Peyer's patch (tissue), 4 donors: ENCODE data around the gene GUCD1. TPM values are rescaled to one million over a fixed set of nuclear protein-coding genes. Genes with fewer than 3 reads are reported as not detected.

Source experiments
- DNase-seq, 3 donors: peaks; one replicate each; pipeline ENCODE4 v3.0.0-alpha.2; 2017 to 2019
- H3K27ac ChIP-seq, 4 donors: fragments of 200-600 bp; sonication (generic); one replicate each; pipeline ENCODE4 v1.5.1; 2016 to 2019
- H3K27me3 ChIP-seq, 2 donors: fragments of 200-600 bp; sonication (generic); one replicate each; pipeline ENCODE4 v1.5.1; 2019
- H3K36me3 ChIP-seq, 3 donors: fragments of 200-600 bp; sonication (generic); one replicate each; pipeline ENCODE4 v1.5.1; 2016 to 2019
- H3K4me1 ChIP-seq, 4 donors: fragments of 200-600 bp; sonication (generic); one replicate each; pipeline ENCODE4 v1.5.1; 2016 to 2019
- H3K4me3 ChIP-seq, 4 donors: fragments of 200-600 bp; sonication (generic); 1 replicate in 3 of 4; 2 replicates in 1 of 4; pipeline ENCODE4 v1.5.1; 2016 to 2019; ENCODE audit warnings: mild to moderate bottlenecking in 1 of 4
- H3K9me3 ChIP-seq, 4 donors: fragments of 200-600 bp; sonication (generic); one replicate each; pipeline ENCODE4 v1.5.1; 2016 to 2019; ENCODE audit warnings: mild to moderate bottlenecking in 1 of 4
- CTCF ChIP-seq, 6 experiments: fragments of 450-650 bp in 4 of 6; fragments of 200-600 bp in 2 of 6; sonication (generic) in 1 of 6; IDR thresholded peaks; one replicate each; pipeline ENCODE4 v1.5.1; 2017 to 2019; ENCODE audit warnings: antibody characterized with exemption in 6 of 6, mild to moderate bottlenecking in 3 of 6, moderate library complexity in 1 of 6
- POLR2A ChIP-seq, 2 donors: fragments of 450-650 bp; IDR thresholded peaks; one replicate each; pipeline ENCODE4 v1.5.1; 2017; ENCODE audit warnings: antibody characterized with exemption in 2 of 2, mild to moderate bottlenecking in 2 of 2, moderate library complexity in 2 of 2
- total RNA-seq, 4 donors: library from RNA; depleted of rRNA; stranded (reverse); fragments of >200 nt; gene quantifications; one replicate each; pipeline ENCODE4 v1.1.0, GENCODE V29; 2016

Gene GUCD1
- total RNA-seq, 4 donors from 2014 or later: 167 to 585 (median 458) TPM

DNA sequence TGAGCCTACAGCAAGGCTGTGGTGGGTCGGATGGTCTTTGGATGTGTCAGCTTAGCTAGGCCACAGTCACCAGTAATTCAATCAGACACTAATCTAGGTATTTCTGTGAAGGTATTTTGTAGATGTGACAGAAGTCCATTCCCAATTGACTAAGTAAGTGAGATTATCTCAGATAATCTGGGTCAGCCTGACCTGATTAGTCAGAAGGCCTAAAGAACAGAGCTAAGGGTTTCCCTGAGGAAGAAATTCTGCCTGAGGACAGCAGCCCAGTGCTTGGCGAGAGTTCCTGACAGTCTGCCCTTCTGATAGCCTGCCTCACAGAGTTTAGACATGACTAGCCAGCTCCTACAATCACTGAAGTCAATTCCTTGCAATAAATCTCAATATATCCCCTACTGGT lies 28.7 kb downstream of the GUCD1 start:
- TF ChIP-seq CTCF (IDR thresholded peaks at IDR 0.05): no peak
- no peak for TF ChIP-seq POLR2A (IDR thresholded peaks at IDR 0.05)
- no peak overlapping the region for H3K4me3 ChIP-seq
- H3K9me3 ChIP-seq: no peaks in the 10 kb centered on the region
- no peaks in the 10 kb centered on the region for H3K36me3 ChIP-seq
- H3K4me1 ChIP-seq: peaks cover 0 to 16% (median 0%) of the 10 kb centered on the region in 4 donors
- DNase-seq: no peak
- H3K27me3 ChIP-seq: no peaks in the 10 kb centered on the region
- no peak overlapping the region for H3K27ac ChIP-seq

DNA sequence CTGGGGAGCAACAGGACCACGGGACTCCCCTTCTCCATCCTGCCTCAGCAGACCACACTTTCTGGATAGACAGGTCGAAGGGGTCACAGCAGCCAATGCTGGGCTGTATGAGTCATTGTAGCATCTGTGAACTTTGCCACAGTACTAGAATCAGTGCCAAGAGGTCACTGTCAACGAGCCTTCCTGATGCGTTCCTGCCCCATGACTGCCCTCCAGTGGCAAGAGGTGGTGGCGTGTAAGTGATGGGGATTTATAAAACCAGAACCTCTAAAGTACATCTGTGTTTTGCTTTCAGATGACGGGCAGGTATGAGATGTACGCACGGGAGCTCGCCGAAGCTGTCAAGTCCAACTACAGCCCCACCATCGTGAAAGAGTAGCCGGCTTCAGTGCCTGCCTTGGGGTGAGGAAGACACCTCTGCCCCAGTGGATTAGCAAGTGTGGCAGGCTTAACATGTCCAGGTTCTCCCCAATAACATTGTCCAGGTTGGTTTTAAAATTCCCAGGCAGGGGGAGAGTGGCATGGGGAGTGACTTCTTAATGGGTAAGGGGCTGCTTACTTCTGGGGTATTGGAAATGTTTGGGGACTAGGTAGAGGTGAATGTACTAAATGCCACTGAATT lies 29.4 kb downstream of the GUCD1 start:
- H3K27ac ChIP-seq: no peak overlapping the region
- H3K9me3 ChIP-seq: no peaks in the 10 kb centered on the region
- peak; percentile 78 to 95 (median 86) for TF ChIP-seq CTCF (IDR thresholded peaks at IDR 0.05)
- no peak for TF ChIP-seq POLR2A (IDR thresholded peaks at IDR 0.05)

DNA sequence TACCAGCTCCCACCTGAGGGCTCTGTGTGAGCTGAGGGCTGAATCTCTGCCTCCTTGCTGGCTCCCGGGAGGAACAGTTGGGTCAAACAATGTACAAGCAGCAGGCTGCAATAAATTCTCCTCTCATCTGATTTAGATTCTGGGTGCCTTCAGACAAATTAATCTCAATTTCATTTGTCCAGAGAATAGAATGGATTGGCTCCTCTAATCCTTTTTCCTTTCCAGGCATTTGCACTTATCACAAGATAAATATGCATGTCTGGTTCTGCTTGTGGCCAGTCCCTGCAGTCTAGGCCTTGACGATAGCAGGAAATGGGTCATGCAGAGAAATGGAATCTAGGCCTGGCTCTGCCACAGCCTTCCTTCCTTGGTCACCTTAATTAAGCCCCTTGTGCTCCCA lies 31.1 kb downstream of the GUCD1 start:
- DNase-seq: no peak
- no peaks in the 10 kb centered on the region for H3K36me3 ChIP-seq
- H3K4me3 ChIP-seq: no peak overlapping the region
- no peak for TF ChIP-seq POLR2A (IDR thresholded peaks at IDR 0.05)
- TF ChIP-seq CTCF (IDR thresholded peaks at IDR 0.05): no peak
- no peaks in the 10 kb centered on the region for H3K27me3 ChIP-seq
- H3K4me1 ChIP-seq: peaks cover 0 to 12% (median 0%) of the 10 kb centered on the region in 4 donors
- H3K27ac ChIP-seq: no peak overlapping the region
- H3K9me3 ChIP-seq: no peaks in the 10 kb centered on the region

More for the DNA sequence above, 29.4 kb downstream of the GUCD1 start:
- Histone ChIP-seq H3K36me3 (no peaks in the 10 kb centered on the region), H3K27me3 (no peaks in the 10 kb centered on the region), H3K4me1 (peaks cover 0 to 12% (median 0%) of the 10 kb centered on the region in 4 donors), H3K4me3 (no peak overlapping the region)
- DNase-seq: peak; percentile 80 to 94 (median 85)

GRCh38 chr22:24521791-24522245 lies 33.1 kb downstream of the GUCD1 start:
- TF ChIP-seq CTCF (IDR thresholded peaks at IDR 0.05): peak in 5 of 6 experiments; percentile 6 to 91 (median 81)
- no peak for TF ChIP-seq POLR2A (IDR thresholded peaks at IDR 0.05)
- no peaks in the 10 kb centered on the region for H3K9me3 ChIP-seq
- no peaks in the 10 kb centered on the region for H3K36me3 ChIP-seq
- peak overlapping the region in 1 of 4 donors; percentile 65 for H3K27ac ChIP-seq
- peaks cover 0 to 12% (median 0%) of the 10 kb centered on the region in 4 donors for H3K4me1 ChIP-seq
- no peaks in the 10 kb centered on the region for H3K27me3 ChIP-seq
- peak in 2 of 3 donors; percentile 66 to 86 for DNase-seq
- H3K4me3 ChIP-seq: no peak overlapping the region

GRCh38 chr22:24519496-24519895 lies 35.4 kb downstream of the GUCD1 start:
- DNase-seq: no peak

More at GRCh38 chr22:24519496-24519895, 35.4 kb downstream of the GUCD1 start:
- peaks cover 0 to 6% (median 2%) of the 10 kb centered on the region in 4 donors for H3K4me1 ChIP-seq
- no peaks in the 10 kb centered on the region for H3K9me3 ChIP-seq
- no peak overlapping the region for H3K4me3 ChIP-seq
- H3K27me3 ChIP-seq: no peaks in the 10 kb centered on the region
- no peaks in the 10 kb centered on the region for H3K36me3 ChIP-seq
- no peak overlapping the region for H3K27ac ChIP-seq
- TF ChIP-seq POLR2A (IDR thresholded peaks at IDR 0.05) (no peak), CTCF (IDR thresholded peaks at IDR 0.05) (no peak)
